Keratinocyte (primary cell): ENCODE results near the gene MYO1D. TPM values are rescaled to one million over a fixed set of nuclear protein-coding genes. Genes with fewer than 3 reads are reported as not detected.

ENCODE experiments used
- DNase-seq: peaks from one replicate; pipeline ENCODE4 v3.0.0-alpha.2; 2011; ENCODE audit warnings: low read depth, missing footprints, low spot score
- FAIRE-seq: peaks from 2 replicates; lab custom pipeline; 2011; peaks lifted over from hg19 to GRCh38; lab: Jason Lieb, UNC
- H2AFZ ChIP-seq: 2 replicates; pipeline ENCODE4 v1.6.0; 2012; ENCODE audit warnings: low read length, control low read depth, inconsistent platforms; ENCODE audit not compliant: control insufficient read depth
- H3K27ac ChIP-seq: 2 replicates; pipeline ENCODE4 v1.5.1; 2011; ENCODE audit warnings: low read length; ENCODE audit not compliant: control insufficient read depth, insufficient read depth
- H3K27me3 ChIP-seq: 3 replicates; pipeline ENCODE4 v1.6.0; 2011; ENCODE audit warnings: low read length; ENCODE audit not compliant: control insufficient read depth, insufficient read depth; ENCODE audit errors: extremely low read depth
- H3K36me3 ChIP-seq, 2 experiments: 2 replicates in 1 of 2; 3 replicates in 1 of 2; pipeline ENCODE4 v1.5.1; 2011; ENCODE audit warnings: low read length in 2 of 2, mild to moderate bottlenecking in 1 of 2; ENCODE audit not compliant: control insufficient read depth in 2 of 2, insufficient read depth in 2 of 2; ENCODE audit errors: extremely low read depth in 1 of 2
- H3K4me1 ChIP-seq: 3 replicates; pipeline ENCODE4 v1.5.1; 2011; ENCODE audit warnings: low read length; ENCODE audit not compliant: control insufficient read depth, insufficient read depth; ENCODE audit errors: extremely low read depth
- H3K4me2 ChIP-seq: 3 replicates; pipeline ENCODE4 v1.6.0; 2011; ENCODE audit warnings: low read depth, low read length; ENCODE audit not compliant: control insufficient read depth, insufficient read depth; ENCODE audit errors: extremely low read depth
- H3K4me3 ChIP-seq, 3 experiments: fragments of 200-600 bp in 1 of 3; sonication (generic) in 1 of 3; 2 replicates in 2 of 3; 3 replicates in 1 of 3; pipeline ENCODE4 v1.5.1; 2011 to 2016; ENCODE audit warnings: low read length in 3 of 3, mild to moderate bottlenecking in 3 of 3, control low read depth in 2 of 3, inconsistent platforms in 1 of 3, low read depth in 1 of 3, mixed read lengths in 1 of 3, mixed run types in 1 of 3, moderate library complexity in 1 of 3; ENCODE audit not compliant: control insufficient read depth in 2 of 3, insufficient read depth in 2 of 3; ENCODE audit errors: extremely low read depth in 1 of 3
- H3K79me2 ChIP-seq: 2 replicates; pipeline ENCODE4 v1.6.0; 2012; ENCODE audit warnings: low read length; ENCODE audit not compliant: control insufficient read depth, insufficient read depth
- H3K9ac ChIP-seq: 3 replicates; pipeline ENCODE4 v1.6.0; 2011; ENCODE audit warnings: low read length; ENCODE audit not compliant: control insufficient read depth, insufficient read depth; ENCODE audit errors: extremely low read depth
- H3K9me1 ChIP-seq: 3 replicates; pipeline ENCODE4 v1.6.0; 2011; ENCODE audit warnings: low read length; ENCODE audit not compliant: control insufficient read depth, insufficient read depth; ENCODE audit errors: extremely low read depth
- H3K9me3 ChIP-seq: 2 replicates; pipeline ENCODE4 v1.5.1; 2012; ENCODE audit warnings: low read depth, low read length; ENCODE audit not compliant: control insufficient read depth
- H4K20me1 ChIP-seq: 3 replicates; pipeline ENCODE4 v1.6.0; 2011; ENCODE audit warnings: low read length; ENCODE audit not compliant: control insufficient read depth, insufficient read depth; ENCODE audit errors: extremely low read depth
- EZH2 ChIP-seq: IDR thresholded peaks from one replicate; pipeline ENCODE4 v1.6.1; 2012; ENCODE audit warnings: inconsistent platforms, mild to moderate bottlenecking, low read length, moderate library complexity
- dilution Hi-C: fragments of 300-500 bp; cut with MboI; formaldehyde crosslinking; loops from one replicate; pipeline ENCODE4 v1.7.0; 2020; ENCODE audit warnings: low sequenced_read_pairs; ENCODE audit not compliant: extremely low pct_ligation_motif_present
- polyA plus RNA-seq, 5 experiments: library from polyadenylated mRNA; depleted of rRNA in 3 of 5; stranded (reverse) in 3 of 5; stranded (forward) in 1 of 5; unstranded in 1 of 5; fragments of >200 nt; gene quantifications; 1 replicate in 1 of 5; 2 replicates in 3 of 5; 3 replicates in 1 of 5; pipeline versions ENCODE4 v1.2.1 to v1.2.3, GENCODE V29; 2011 to 2012; ENCODE audit warnings: missing spikeins in 2 of 5, low read depth in 1 of 5, low replicate concordance in 1 of 5
- TF ChIP-seq, protein P1 (sequence below), 3 experiments: IDR thresholded peaks in 1 of 3; conservative IDR thresholded peaks in 1 of 3; optimal IDR thresholded peaks in 1 of 3; 2 replicates in 2 of 3; 3 replicates in 1 of 3; pipeline versions ENCODE3 to v1.5.1; 2011; ENCODE audit warnings: low read length in 3 of 3, mild to moderate bottlenecking in 3 of 3, moderate library complexity in 2 of 3, control low read depth in 1 of 3, inconsistent platforms in 1 of 3; ENCODE audit not compliant: insufficient read depth in 2 of 3; ENCODE audit errors: extremely low read depth in 1 of 3

MYO1D gene
- polyA plus RNA-seq, 1 donor (not counting 4 experiments of a cell fraction or from before 2014, with no cell fraction given): 33.7 TPM

DNA sequence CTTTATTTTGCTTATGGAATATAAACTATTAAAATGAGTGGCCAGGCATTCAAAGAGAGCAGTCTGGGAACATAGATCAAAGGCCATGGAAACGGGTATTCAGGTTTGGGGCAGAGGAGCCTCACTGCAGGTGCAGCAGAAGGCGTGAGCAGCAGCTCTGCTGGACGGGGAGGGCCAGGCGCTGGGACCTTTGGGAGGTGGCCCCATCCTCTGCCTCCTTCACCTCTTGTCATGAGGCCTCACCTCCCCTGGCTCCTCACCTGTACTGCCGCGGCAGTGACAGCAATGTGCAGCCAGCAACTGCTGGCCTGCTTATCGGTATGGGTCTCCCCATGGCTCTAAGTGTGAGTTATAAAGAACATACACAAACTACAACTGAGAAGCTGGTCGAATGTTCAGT lies 280.7 kb downstream of the MYO1D start:
- no peak overlapping the region for H2AFZ ChIP-seq
- no peak overlapping the region for H3K4me2 ChIP-seq
- H4K20me1 ChIP-seq: no peaks in the 10 kb centered on the region
- no peak for TF ChIP-seq EZH2
- TF ChIP-seq, protein P1, sequence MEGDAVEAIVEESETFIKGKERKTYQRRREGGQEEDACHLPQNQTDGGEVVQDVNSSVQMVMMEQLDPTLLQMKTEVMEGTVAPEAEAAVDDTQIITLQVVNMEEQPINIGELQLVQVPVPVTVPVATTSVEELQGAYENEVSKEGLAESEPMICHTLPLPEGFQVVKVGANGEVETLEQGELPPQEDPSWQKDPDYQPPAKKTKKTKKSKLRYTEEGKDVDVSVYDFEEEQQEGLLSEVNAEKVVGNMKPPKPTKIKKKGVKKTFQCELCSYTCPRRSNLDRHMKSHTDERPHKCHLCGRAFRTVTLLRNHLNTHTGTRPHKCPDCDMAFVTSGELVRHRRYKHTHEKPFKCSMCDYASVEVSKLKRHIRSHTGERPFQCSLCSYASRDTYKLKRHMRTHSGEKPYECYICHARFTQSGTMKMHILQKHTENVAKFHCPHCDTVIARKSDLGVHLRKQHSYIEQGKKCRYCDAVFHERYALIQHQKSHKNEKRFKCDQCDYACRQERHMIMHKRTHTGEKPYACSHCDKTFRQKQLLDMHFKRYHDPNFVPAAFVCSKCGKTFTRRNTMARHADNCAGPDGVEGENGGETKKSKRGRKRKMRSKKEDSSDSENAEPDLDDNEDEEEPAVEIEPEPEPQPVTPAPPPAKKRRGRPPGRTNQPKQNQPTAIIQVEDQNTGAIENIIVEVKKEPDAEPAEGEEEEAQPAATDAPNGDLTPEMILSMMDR (optimal IDR thresholded peaks at IDR 0.05 in 1 of 3, IDR thresholded peaks at IDR 0.05 in 1 of 3, conservative IDR thresholded peaks at IDR 0.05 in 1 of 3; ENCODE audit: extremely low read depth in 1 of 3, insufficient read depth in 2 of 3, low read length in 3 of 3): no peak
- DNase-seq: no peak
- H3K9me1 ChIP-seq: no peaks in the 10 kb centered on the region
- no peaks in the 10 kb centered on the region for H3K79me2 ChIP-seq
- H3K27me3 ChIP-seq: no peaks in the 10 kb centered on the region
- peaks cover 13% of the 10 kb centered on the region for H3K4me1 ChIP-seq
- H3K9me3 ChIP-seq: no peaks in the 10 kb centered on the region
- no peak for FAIRE-seq
- dilution Hi-C loops: no loop called here
- H3K4me3 ChIP-seq: no peak overlapping the region
- no peak overlapping the region for H3K9ac ChIP-seq
- H3K36me3 ChIP-seq: peaks cover 0 to 1% of the 10 kb centered on the region in 2 experiments
- H3K27ac ChIP-seq: no peak overlapping the region

DNA sequence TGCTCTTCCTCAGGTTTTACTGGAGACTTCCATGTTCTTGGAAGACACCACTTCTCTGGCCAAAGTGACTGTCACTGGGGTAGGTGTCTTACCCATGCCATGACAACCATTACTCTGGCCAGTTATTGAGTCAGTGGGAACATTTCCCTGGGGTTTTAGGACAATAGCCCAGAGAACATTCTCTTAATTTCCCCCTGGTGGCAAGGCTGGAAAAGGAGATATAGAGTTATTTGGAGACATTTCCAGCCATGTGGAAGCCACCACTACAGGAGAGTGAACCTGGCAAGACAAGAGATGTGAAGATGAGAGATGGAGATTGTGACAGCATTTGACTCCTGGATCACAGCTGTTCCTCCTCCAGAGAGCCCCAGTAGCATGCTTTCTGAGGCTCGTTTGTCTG lies 283.9 kb downstream of the MYO1D start:
- H3K4me3 ChIP-seq: no peak overlapping the region
- FAIRE-seq (no peak), DNase-seq (no peak)
- H3K4me1 ChIP-seq: peaks cover 7% of the 10 kb centered on the region
- H2AFZ ChIP-seq: no peak overlapping the region
- H3K9me1 ChIP-seq: no peaks in the 10 kb centered on the region
- no peaks in the 10 kb centered on the region for H3K36me3 ChIP-seq
- no peaks in the 10 kb centered on the region for H3K79me2 ChIP-seq
- dilution Hi-C loops: no loop called here
- H3K9ac ChIP-seq: no peak overlapping the region
- no peak overlapping the region for H3K4me2 ChIP-seq
- no peaks in the 10 kb centered on the region for H3K27me3 ChIP-seq
- no peak overlapping the region for H3K27ac ChIP-seq
- H4K20me1 ChIP-seq: no peaks in the 10 kb centered on the region
- H3K9me3 ChIP-seq: no peaks in the 10 kb centered on the region
- TF ChIP-seq EZH2: no peak
- TF ChIP-seq, protein P1 (optimal IDR thresholded peaks at IDR 0.05 in 1 of 3, IDR thresholded peaks at IDR 0.05 in 1 of 3, conservative IDR thresholded peaks at IDR 0.05 in 1 of 3; ENCODE audit: extremely low read depth in 1 of 3, insufficient read depth in 2 of 3, low read length in 3 of 3): no peak
